HG03520 (cell line): Measurements from ENCODE around the gene RARA.

Source experiments
- ATAC-seq: cut with Tn5 transposase; IDR thresholded peaks from one replicate; pipeline ENCODE4 v1.9.1; 2021; ENCODE audit warnings: mild to moderate bottlenecking, moderate library complexity; ENCODE audit not compliant: unreplicated experiment

The RARA gene

GRCh38 chr17:40344421-40345160, 35.6 kb downstream of the RARA start:
- ATAC-seq = no peak

- ATAC-seq = no peak
These were observed 36.4 kb downstream of the RARA start for GRCh38 chr17:40345161-40345993.

DNA sequence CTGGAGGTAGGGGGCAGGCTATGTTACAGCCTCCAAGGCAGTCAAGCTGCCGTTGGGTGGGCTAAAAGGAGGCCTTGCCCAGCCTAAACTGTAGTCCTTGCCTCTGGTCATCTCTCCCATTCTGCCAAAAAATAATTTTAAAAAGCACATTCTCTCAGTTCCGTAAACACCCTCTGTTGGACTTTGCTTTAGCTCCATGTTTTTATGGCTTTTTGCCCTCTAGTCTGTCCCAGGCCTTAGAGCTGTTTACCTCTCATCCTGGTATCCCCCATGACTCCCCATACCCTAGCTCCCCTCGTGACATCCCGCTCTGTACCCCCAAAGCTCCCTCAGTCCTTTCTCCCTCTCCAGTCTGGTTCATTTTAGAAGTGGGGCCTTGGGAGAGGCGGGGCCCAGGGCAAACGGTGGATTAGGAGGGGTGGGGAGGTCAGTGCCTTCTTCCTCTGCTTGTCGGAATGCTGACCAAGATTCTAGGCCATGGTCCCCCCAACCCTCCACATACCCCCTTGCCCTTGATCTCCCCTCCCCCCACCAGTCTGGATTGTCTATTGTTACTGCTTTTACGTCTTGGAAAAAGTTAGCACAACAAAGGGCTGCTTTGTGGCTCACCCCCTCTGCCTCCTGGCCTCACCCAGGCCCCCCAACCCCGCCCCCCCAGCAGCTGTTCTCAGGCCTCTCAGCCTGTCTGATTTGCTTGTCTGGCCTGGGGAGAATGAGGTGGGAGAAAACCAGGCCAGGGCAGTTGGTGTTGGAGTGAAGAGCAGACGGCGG, 37.2 kb downstream of the RARA start:
- ATAC-seq = no peak

GRCh38 chr17:40346765-40347158, 37.8 kb downstream of the RARA start:
- ATAC-seq = no peak

- no peak for ATAC-seq
These were observed 38.5 kb downstream of the RARA start for GRCh38 chr17:40347319-40348135.

- no peak for ATAC-seq
These were observed 39.1 kb downstream of the RARA start for GRCh38 chr17:40348136-40348504.

- ATAC-seq = no peak
These were observed 39.8 kb downstream of the RARA start for GRCh38 chr17:40348562-40349476.

DNA sequence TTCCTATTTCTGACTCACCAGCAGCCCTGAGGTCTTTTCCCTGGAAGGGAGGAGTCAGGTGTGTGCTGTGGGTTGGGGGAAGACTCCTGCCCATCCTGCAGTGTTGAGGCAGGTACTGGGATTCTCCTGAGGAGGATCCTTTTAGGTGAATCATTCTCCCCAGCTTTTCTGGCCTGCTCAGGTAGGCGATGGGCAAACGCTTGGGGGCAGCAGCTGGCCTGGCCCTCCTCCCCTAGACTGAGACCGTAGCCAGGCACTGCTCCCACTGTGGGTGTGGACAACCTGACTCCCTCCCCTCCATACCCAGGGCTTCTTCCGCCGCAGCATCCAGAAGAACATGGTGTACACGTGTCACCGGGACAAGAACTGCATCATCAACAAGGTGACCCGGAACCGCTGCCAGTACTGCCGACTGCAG, 40.5 kb downstream of the RARA start:
- no peak for ATAC-seq

- no peak for ATAC-seq
These were observed 41.1 kb downstream of the RARA start for GRCh38 chr17:40349895-40350688.

GRCh38 chr17:40350689-40351358, 41.8 kb downstream of the RARA start:
- ATAC-seq = no peak

GRCh38 chr17:40351359-40352236, 42.6 kb downstream of the RARA start:
- ATAC-seq = no peak

DNA sequence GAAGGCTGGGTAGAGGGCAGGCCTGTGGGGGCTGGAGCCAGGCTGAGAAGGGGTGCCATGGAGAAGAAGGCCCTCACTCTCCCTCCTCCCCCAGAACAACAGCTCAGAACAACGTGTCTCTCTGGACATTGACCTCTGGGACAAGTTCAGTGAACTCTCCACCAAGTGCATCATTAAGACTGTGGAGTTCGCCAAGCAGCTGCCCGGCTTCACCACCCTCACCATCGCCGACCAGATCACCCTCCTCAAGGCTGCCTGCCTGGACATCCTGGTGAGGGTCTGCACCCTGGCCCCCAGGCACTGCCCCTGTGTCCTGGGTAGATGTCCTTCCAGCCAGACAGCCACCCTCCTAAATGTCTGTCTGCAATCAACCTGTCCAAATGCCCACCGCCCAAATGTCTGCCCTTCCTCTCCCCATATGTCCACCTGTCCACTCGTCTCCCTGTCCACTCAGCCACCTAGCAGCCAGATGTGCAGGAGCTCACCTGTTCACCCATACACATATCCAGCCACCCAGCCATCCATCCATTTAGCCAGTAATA, 43.3 kb downstream of the RARA start:
- ATAC-seq = no peak

DNA sequence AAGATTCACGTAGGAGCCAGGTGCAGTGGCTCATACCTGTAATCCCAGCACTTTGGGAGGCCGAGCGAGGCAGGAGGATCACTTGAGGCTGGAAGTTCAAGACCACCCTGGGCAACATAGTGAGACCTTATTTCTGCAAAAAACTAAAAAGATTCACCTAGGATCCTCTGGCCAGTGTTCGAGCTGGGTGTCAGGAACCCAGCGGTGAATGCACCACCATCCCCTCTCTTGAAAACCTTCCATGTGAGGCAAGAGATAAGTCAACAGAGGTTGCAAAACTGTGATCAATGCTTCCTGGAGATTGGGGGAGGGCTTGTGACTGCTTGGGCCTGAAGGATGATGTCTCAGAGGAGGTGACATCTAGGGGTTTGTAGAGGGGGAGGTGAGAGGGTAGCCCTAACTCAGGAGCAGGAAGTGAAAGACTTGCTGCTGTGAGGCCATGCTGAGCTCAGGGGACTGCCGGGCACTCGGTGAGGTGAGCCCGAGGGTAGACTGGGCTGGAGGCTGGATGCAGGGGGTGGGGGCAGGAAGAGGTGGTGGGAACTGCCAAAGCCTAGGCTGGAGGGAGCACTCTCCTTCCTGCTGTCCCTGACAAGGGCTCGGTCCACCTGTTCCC, 43.9 kb downstream of the RARA start:
- no peak for ATAC-seq

GRCh38 chr17:40354221-40355122, 45.5 kb downstream of the RARA start:
- no peak for ATAC-seq

GRCh38 chr17:40355123-40355803, 46.3 kb downstream of the RARA start:
- no peak for ATAC-seq
